ENCODE measurements around the gene MED13L.

GRCh38 chr12:116069943-116070342 is 207.6 kb downstream of the MED13L start:
- TF ChIP-seq, protein P1, sequence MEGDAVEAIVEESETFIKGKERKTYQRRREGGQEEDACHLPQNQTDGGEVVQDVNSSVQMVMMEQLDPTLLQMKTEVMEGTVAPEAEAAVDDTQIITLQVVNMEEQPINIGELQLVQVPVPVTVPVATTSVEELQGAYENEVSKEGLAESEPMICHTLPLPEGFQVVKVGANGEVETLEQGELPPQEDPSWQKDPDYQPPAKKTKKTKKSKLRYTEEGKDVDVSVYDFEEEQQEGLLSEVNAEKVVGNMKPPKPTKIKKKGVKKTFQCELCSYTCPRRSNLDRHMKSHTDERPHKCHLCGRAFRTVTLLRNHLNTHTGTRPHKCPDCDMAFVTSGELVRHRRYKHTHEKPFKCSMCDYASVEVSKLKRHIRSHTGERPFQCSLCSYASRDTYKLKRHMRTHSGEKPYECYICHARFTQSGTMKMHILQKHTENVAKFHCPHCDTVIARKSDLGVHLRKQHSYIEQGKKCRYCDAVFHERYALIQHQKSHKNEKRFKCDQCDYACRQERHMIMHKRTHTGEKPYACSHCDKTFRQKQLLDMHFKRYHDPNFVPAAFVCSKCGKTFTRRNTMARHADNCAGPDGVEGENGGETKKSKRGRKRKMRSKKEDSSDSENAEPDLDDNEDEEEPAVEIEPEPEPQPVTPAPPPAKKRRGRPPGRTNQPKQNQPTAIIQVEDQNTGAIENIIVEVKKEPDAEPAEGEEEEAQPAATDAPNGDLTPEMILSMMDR (IDR thresholded peaks at IDR 0.05), result no peak
- no peak for TF ChIP-seq POLR2A (IDR thresholded peaks at IDR 0.05)
